A549 (cell line): Measurements from ENCODE around the gene HRH3.

ENCODE experiments used
- RAD21 ChIP-seq, 2 experiments: fragments of >200 bp in 1 of 2; sonication (Bioruptor Twin) in 1 of 2; formaldehyde crosslinking in 1 of 2; IDR thresholded peaks in 1 of 2; conservative IDR thresholded peaks in 1 of 2; 2 replicates in 1 of 2; 3 replicates in 1 of 2; pipeline ENCODE4 v1.6.1; 2012 to 2018; ENCODE audit warnings: inconsistent platforms in 1 of 2
- ZSCAN20 ChIP-seq: fragments of 250-450 bp; sonication (Bioruptor Pico); IDR thresholded peaks from 2 replicates; pipeline ENCODE4 v1.8.0; 2022; ENCODE audit warnings: mild to moderate bottlenecking, moderate library complexity
- TF ChIP-seq, protein P1 (sequence below): fragments of 200-600 bp; sonication (generic); IDR thresholded peaks from 2 replicates; pipeline ENCODE4 v1.6.1; 2016; ENCODE audit warnings: antibody characterized with exemption, mild to moderate bottlenecking, moderate library complexity
- TF ChIP-seq, protein P2 (sequence below): fragments of >200 bp; sonication (Bioruptor Twin); formaldehyde crosslinking; IDR thresholded peaks from 3 replicates; pipeline ENCODE4 v1.5.1; 2016

DNA sequence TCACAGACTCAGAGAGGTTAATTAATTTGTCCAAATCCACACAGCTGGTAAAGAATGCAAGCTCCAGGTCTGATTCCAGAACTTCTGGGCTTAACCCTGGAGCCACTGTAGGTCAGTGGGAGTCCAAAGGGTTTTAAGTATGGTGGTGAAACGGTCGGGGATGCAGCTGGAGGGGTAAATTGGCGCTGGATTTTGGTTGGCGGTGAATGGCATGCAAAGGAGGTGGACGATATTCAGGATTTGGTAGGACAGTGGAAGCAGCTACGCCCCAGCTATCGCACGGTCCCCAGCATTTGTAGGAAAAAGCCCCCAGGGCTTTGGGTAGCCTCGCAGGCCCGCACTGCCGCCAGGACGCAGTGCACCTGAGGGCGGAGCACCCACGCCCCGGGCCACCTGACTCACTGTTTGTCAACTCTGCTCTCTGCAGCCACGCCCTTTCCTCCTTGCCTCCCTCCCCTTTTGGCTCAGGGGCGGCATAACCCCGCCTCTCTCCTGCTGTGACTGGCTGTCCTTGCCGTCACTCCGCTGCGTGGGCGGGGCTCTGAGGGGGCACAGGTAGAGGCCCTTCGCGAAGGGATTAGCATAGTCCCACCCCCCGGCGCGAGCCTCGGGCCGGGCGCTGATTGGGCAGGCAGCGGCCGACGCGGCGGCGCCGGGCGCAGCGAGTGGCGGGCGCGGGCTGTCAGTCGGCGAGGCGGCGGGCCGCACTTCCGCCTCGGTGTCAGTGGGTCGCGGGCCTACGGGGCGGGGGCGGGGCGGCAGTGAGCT is 17.9 kb upstream of the HRH3 start, which contains the start of gene OSBPL2:
- TF ChIP-seq, protein P1, sequence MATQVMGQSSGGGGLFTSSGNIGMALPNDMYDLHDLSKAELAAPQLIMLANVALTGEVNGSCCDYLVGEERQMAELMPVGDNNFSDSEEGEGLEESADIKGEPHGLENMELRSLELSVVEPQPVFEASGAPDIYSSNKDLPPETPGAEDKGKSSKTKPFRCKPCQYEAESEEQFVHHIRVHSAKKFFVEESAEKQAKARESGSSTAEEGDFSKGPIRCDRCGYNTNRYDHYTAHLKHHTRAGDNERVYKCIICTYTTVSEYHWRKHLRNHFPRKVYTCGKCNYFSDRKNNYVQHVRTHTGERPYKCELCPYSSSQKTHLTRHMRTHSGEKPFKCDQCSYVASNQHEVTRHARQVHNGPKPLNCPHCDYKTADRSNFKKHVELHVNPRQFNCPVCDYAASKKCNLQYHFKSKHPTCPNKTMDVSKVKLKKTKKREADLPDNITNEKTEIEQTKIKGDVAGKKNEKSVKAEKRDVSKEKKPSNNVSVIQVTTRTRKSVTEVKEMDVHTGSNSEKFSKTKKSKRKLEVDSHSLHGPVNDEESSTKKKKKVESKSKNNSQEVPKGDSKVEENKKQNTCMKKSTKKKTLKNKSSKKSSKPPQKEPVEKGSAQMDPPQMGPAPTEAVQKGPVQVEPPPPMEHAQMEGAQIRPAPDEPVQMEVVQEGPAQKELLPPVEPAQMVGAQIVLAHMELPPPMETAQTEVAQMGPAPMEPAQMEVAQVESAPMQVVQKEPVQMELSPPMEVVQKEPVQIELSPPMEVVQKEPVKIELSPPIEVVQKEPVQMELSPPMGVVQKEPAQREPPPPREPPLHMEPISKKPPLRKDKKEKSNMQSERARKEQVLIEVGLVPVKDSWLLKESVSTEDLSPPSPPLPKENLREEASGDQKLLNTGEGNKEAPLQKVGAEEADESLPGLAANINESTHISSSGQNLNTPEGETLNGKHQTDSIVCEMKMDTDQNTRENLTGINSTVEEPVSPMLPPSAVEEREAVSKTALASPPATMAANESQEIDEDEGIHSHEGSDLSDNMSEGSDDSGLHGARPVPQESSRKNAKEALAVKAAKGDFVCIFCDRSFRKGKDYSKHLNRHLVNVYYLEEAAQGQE = no peak
- TF ChIP-seq, protein P2, sequence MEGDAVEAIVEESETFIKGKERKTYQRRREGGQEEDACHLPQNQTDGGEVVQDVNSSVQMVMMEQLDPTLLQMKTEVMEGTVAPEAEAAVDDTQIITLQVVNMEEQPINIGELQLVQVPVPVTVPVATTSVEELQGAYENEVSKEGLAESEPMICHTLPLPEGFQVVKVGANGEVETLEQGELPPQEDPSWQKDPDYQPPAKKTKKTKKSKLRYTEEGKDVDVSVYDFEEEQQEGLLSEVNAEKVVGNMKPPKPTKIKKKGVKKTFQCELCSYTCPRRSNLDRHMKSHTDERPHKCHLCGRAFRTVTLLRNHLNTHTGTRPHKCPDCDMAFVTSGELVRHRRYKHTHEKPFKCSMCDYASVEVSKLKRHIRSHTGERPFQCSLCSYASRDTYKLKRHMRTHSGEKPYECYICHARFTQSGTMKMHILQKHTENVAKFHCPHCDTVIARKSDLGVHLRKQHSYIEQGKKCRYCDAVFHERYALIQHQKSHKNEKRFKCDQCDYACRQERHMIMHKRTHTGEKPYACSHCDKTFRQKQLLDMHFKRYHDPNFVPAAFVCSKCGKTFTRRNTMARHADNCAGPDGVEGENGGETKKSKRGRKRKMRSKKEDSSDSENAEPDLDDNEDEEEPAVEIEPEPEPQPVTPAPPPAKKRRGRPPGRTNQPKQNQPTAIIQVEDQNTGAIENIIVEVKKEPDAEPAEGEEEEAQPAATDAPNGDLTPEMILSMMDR = no peak
- TF ChIP-seq RAD21 (conservative IDR thresholded peaks at IDR 0.05 in 1 of 2, IDR thresholded peaks at IDR 0.05 in 1 of 2) (no peak), ZSCAN20 (no peak)
